Subcutaneous adipose tissue (tissue), 4 donors: Measurements from ENCODE around the gene TAS1R3. TPM values are rescaled to one million over a fixed set of nuclear protein-coding genes. Genes with fewer than 3 reads are reported as not detected.

Source experiments
- CTCF ChIP-seq: fragments of 450-650 bp; IDR thresholded peaks from one replicate; pipeline ENCODE4 v1.5.1; 2016; ENCODE audit warnings: low read depth, mild to moderate bottlenecking, control low read depth, antibody characterized with exemption, moderate library complexity
- total RNA-seq, 4 donors: library from RNA; depleted of rRNA; stranded (reverse); fragments of >200 nt; gene quantifications; one replicate each; pipeline ENCODE4 v1.1.0, GENCODE V29; 2016

TAS1R3 gene
- total RNA-seq, 4 donors from 2014 or later = 0.22 to 0.75 TPM; not detected in 2

GRCh38 chr1:1373051-1373814 is 42.2 kb downstream of the TAS1R3 start:
- no peak for TF ChIP-seq CTCF

- TF ChIP-seq CTCF = no peak
Measured at GRCh38 chr1:1373815-1374588, 42.9 kb downstream of the TAS1R3 start.

GRCh38 chr1:1374589-1374928 is 43.5 kb downstream of the TAS1R3 start:
- TF ChIP-seq CTCF = no peak

- no peak for TF ChIP-seq CTCF
Measured at GRCh38 chr1:1374929-1375662, 44.0 kb downstream of the TAS1R3 start, which contains the start of gene AURKAIP1. TSS of gene AURKAIP1 (minus strand) at chr1:1375207. CDS start at chr1:1374756, 451 bp downstream.

GRCh38 chr1:1376551-1377226 is 45.6 kb downstream of the TAS1R3 start:
- TF ChIP-seq CTCF = no peak

- no peak for TF ChIP-seq CTCF
Measured at GRCh38 chr1:1377540-1378205, 46.6 kb downstream of the TAS1R3 start.
